ENCODE measurements around the gene FGF11.

The FGF11 gene

DNA sequence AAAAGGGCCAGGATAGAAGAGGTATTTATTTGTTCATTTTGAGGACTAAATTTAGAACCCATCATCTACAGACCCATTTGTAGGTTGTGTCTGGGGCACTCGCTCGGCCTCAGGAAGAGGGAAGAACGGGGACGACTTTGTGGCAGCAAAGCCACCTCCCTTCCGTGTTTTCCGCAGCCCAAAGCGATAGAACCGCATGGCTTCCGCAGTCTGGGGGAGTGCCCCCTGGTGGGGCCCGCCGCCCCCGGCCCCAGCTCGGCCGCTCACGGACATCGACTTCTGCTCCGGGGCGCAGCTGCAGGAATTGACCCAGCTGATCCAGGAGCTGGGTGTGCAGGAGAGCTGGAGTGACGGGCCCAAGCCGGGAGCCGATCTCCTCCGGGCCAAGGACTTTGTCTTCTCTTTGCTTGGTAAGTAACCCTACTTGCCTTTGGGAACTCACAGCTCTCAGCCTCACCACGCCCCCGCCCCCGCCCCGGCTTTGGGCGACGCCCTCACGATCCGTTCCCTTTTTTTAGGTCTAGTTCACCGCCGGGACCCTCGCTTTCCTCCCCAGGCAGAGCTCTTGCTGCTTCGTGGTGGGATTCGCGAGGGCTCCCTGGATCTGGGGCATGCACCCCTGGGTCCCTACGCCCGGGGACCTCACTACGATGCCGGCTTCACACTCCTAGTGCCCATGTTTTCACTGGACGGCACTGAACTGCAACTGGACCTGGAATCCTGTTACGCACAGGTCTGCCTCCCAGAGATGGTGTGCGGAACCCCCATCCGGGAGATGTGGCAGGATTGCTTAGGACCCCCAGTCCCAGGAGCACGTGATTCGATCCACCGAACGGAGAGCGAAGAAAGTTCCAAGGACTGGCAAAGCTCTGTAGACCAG is 3.4 kb upstream of the FGF11 start:
- no peak for FAIRE-seq

GRCh38 chr17:7436556-7437368 is 2.5 kb upstream of the FGF11 start:
- no peak for FAIRE-seq

- FAIRE-seq, result no peak
Measured at GRCh38 chr17:7437369-7437863, 1.9 kb upstream of the FGF11 start.

- FAIRE-seq, result peak; percentile 65
Measured at GRCh38 chr17:7437950-7438614, 1.2 kb upstream of the FGF11 start.

DNA sequence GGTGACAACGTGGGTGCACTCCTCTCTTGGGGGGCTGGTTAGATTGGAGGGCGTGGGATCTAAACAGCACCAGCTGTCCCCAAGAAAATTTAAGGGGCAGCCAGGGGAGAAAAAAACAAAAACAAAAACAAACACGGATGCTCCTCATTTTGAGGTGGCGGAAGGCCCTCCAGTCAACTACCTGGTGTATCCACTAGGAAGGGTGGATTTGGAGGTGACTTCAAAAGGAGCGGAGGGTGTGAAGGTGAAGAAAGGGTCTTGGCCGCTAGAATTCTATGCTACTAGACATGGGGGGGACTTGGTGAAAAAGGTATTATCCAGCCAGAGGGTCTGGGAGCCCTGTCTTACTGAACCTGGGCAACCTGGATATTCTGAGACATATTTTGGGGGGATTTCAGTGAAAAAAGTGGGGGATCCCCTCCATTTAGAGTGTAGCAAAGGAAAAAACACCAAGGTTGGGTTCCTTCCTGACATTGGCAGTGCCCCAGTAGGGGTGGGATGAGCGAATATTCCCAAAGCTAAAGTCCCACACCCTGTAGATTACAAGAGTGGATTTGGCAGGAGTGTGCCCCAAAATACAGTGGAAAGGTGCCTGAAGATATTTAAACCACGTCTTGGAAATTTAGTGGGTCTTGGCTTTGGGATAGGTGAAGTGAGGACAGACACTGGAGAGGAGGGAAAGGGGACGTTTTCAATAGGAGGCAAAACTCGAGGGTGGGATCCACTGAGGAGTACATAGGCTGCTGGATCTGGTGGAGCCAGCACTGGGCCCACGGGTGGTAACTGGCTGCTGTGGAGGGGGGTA is 454 bp upstream of the FGF11 start:
- no peak for FAIRE-seq

- no peak for FAIRE-seq
Measured at GRCh38 chr17:7440113-7440833, 961 bp downstream of the FGF11 start.

- FAIRE-seq, result no peak
Measured at GRCh38 chr17:7440834-7441195, 1.5 kb downstream of the FGF11 start.

- FAIRE-seq, result no peak
Measured at GRCh38 chr17:7441266-7441665, 2.0 kb downstream of the FGF11 start.

DNA sequence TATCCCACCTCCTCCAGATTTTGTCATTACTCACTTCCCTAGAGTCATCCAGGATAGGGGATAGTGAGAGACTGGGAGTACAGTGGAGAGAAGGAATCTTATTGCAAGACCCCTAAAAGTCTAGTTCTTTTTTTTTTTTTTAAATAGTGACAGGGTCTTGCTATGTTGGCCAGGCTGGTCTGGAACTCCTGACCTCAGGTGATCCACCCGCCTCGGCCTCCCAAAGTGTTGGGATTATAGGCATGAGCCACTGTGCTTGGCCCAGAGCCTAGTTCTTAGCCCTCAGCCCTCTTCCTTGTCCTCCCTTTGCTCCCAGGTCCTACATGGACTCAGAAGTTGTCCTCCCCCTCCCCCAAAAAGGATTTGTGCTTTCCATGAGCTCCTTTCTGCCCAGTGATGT is 2.8 kb downstream of the FGF11 start:
- no peak for FAIRE-seq

DNA sequence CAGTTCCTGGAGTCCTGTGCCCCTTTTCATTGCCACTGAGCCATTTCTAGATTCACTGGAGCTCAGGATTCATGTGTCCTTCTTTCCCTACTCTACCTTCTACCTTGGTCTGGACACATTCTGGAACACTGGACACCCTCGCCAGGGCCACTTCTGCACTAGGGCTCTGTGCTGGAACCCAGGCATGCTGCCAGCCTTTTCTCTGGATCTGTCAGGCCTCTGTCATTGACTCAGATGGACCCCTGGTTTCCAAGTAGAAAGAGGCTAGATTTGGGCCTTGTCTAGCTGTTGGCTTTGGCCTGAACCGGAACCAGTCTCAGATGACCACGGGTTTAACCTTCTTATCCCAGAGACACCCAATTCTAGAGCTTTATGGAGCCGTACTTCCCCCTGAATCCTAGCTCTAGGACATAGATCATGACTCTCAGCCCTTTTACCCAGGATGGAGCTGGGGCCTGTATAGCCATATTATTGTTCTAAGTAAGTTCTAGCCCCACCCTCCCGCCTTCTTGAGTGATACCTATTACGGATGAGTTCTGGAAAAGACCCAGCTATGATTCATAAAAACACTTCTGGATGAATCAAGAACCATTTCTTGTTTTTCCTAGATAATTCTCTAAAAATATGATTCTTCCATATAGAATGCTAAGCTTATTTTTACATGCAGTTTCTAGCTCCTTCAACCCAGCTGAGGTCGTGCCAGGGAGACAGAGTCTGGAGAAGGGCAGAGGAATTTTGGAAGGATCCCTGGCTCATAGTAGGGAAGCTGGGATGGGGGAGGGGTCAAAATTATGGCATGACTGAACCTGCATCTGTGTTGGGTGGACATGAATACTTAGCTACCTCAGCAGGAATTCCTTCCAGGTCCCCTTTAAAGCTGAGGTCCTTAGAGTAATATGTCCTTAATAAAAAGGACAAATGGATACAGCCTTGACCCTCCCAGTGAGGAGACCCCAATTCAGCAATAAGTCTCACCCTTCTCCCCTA is 4.5 kb downstream of the FGF11 start:
- no peak for FAIRE-seq

- no peak for FAIRE-seq
Measured at GRCh38 chr17:7444682-7445618, 5.6 kb downstream of the FGF11 start, which contains the start of gene CHRNB1. TSS of gene CHRNB1 (plus strand) at chr17:7445061. CDS start at chr17:7445128, 67 bp downstream.

DNA sequence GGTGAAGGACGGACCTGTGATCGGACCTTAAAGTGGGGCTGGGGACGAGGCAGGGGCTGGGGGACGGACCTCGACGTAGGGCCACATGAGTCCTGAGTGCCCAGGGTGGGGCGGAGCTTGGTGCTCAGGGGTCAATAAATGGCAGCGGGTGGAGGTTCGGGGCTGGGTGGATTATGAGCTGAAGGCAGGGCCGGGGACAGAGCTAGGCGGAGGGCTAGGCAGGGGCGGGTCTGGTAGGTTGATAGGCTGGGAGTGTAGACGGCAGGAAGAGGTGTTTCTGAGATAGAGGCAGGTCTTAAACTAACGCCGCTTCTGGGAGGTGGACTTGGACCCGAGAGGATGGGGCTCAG is 6.3 kb downstream of the FGF11 start:
- FAIRE-seq, result no peak

GRCh38 chr17:7448461-7448860 is 9.1 kb downstream of the FGF11 start:
- no peak for FAIRE-seq

GRCh38 chr17:7459961-7460545 is 20.7 kb downstream of the FGF11 start:
- FAIRE-seq, result peak; percentile 44

GRCh38 chr17:7460850-7461660 is 21.7 kb downstream of the FGF11 start:
- FAIRE-seq, result no peak

- no peak for FAIRE-seq
Measured at GRCh38 chr17:7462474-7463371, 23.4 kb downstream of the FGF11 start.

GRCh38 chr17:7463372-7463846 is 24.1 kb downstream of the FGF11 start:
- no peak for FAIRE-seq

Measured in G401.6 (cell line).